Renal cortex interstitium (tissue), 11 donors: Measurements from ENCODE around the gene PHLPP1. TPM values are rescaled to one million over a fixed set of nuclear protein-coding genes. Genes with fewer than 3 reads are reported as not detected.
"Not testable (repeated sequence)": the region's sequence is repeated elsewhere in the genome, so short reads cannot be mapped to it uniquely, and the experiment has no call there.

Experiments
- DNase-seq, 11 donors: peaks; one replicate each; pipeline ENCODE4 v3.0.0-alpha.2; 2013; ENCODE audit warnings: low read depth in 9 of 11, low spot score in 4 of 11; ENCODE audit errors: extremely low read depth in 1 of 11
- polyA plus RNA-seq, 3 donors: library from polyadenylated mRNA; unstranded; fragments of 120-200 nt; gene quantifications; one replicate each; pipeline ENCODE4 v1.2.1, GENCODE V29; 2013; ENCODE audit not compliant: insufficient read length in 3 of 3

PHLPP1 gene
- polyA plus RNA-seq, 3 donors = 17.3 to 20.3 (median 18.8) TPM

DNA sequence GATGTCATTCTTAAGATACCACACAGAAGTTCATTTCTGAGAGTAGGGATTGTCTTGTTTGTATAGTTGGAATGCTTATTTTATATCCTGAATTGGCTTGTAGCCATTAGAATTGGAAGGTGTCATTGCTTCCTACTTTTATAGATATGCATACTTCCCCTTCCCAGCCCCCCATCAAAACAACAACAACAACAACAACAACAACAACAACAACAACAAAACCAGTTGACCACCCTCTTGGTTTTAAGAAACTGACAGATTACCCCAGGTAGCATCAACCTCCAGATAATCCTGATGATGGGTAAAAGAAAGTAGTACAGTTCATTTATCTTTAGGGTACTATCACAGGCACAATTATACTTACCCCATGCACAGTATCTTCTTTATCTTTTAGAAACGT lies 20.0 kb downstream of the PHLPP1 start:
- DNase-seq = no peak

DNA sequence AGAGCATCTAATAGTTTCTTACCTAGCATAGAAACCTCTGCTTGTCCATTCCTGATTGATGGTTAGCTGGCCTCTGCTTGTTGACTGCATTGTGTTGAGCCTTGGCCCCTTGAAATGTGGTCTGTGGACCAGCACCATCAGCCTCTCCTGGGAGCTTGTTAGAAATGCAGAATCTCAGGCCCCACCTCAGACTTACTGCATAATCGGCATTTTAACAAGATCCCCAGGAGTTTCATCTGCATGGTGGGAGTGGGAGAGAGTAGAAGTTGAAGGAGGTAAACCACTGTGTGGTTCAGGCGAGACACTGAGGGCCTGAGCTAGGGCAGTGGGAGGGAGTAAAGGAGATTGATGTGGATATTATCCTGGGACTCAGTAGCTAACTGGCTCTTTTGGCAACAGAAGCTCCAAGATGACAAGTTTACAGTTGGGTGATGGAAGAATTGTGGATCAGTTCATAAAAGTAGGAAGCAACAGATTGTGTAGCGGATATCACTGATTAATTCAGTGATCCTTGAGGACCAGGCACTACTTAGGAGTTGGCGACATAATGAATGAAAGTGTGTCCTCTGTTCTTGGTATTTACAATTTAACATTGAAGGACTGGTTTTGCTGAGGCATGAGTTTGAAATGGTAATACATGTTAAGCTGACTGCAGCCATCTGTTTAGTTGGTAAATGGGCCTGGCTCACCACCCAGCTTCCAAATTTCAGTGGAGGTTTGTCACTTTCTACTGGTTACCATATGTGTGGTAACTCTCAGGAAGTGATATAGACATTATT lies 20.9 kb downstream of the PHLPP1 start:
- no peak for DNase-seq

DNA sequence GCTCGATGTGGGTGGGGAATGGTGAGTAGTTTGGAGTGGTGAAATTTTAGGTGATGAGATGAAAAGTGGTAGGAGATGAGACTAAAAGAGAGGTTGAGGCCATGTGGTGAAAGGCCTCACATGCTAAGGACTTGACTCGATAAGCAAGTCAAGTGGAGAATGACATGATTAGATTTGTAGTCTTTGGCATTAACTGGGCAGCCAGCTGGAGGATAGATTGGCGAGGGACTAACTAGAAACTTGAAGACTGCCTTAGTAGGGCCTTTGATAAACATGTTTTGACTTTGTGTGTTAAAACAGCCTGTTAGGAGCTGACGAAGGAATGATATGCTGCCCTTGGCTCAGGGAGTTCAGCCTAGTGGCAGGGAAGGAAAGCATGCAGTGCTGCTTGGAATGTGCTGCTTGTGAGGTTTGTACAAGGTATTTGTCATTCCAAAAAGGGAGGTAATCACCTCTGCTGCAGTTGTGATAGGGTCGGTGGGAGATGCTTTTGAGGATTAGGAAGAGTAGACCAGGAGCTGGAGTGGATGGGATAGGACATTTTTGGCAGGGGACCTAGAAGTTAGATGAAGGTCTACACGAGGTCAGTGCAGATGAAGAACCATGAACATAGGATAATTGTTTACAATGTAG lies 22.0 kb downstream of the PHLPP1 start:
- DNase-seq = no peak

DNA sequence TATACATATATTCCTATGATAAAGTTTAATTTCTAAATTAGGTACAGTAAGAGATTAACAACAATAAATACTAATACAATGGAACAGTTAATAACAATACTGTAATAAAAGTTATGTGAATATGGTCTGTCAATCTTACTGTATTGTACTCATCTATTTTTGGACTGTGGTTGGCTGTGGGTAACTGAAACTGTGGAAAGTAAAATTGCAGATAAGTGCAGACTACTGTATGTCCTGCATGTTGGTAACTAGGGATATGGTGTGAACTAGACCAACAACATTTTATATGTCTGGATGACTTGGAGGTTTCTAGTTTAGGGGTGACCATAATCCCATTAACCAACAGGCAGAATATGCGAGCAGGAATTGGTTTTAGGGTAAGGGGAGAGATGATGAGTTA lies 23.3 kb downstream of the PHLPP1 start:
- no peak for DNase-seq

DNA sequence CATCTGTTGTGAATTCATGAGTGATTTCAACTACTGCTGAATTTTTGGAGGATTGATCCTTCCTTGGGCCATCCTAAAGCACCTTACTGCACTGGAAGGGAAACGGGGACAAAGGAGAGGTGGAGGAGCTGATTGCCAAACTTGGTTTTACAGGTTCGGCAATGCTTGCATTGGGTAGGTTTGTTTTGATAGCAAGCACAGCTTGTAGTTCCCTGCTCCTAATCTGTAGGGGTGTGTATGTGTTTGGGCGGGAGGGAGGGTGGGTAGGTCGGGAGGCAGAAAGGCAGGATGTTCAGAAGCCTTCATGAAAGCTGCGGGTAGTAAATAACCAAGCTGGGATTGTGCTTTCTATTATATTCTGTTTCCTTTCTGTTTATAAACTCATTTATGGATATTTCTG lies 24.6 kb downstream of the PHLPP1 start:
- no peak for DNase-seq

DNA sequence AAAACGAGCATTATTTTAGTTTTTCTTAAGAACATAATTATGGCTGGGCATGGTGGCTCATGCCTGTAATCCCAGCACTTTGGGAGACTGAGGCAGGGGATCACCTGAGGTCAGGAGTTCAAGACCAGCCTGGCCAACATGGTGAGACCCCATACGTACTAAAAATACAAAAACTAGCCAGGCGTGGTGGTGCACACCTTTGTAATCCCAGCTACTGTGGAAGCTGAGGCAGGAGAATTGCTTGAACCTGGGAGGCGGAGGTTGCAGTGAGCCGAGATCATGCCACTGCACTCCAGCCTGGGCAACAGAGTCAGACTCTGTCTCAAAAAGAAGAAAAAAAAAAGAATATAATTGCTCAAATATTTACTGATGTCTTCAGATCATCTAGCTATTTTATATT lies 25.3 kb downstream of the PHLPP1 start:
- DNase-seq = not testable (repeated sequence)

DNA sequence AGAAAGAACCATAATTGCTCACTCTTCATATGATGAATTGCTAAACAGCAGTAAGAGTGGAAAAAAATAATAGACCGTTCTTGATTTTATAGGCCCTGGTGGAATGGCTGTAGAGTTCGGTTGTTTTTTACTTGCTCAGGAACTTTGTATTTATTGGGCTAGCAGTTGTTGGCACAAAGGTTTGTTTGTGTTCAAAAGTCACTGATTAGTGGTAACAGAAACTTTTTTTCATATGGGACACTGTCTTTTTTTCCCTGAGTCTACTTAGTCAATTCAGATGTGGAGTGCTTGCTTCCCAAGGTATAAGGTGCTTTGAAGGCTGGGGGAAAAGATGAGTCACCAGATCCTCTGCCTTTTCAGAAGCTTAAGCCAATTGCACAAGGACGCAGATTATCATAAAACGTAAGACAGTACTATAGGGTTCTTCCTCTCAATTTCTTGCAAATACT lies 25.8 kb downstream of the PHLPP1 start:
- DNase-seq = no peak

DNA sequence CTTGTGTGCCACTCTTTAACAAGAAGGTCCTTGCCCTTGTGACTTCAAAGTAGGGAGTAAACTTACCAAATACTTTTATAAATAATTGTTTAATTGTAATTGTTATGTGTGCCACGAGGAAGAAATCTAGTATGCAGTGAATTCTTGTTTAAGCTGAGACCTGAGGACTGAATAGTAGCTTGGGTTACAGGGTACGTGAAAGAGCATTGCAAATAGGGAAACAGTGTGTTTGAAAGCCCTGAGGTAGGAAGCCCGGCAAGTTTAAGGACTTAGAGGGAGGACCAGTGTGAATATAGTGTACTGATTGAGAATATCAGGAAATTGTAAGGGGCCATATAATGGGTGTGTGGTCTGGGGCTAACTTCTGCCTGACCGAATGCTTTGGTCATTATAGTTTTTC lies 26.2 kb downstream of the PHLPP1 start:
- DNase-seq = no peak

DNA sequence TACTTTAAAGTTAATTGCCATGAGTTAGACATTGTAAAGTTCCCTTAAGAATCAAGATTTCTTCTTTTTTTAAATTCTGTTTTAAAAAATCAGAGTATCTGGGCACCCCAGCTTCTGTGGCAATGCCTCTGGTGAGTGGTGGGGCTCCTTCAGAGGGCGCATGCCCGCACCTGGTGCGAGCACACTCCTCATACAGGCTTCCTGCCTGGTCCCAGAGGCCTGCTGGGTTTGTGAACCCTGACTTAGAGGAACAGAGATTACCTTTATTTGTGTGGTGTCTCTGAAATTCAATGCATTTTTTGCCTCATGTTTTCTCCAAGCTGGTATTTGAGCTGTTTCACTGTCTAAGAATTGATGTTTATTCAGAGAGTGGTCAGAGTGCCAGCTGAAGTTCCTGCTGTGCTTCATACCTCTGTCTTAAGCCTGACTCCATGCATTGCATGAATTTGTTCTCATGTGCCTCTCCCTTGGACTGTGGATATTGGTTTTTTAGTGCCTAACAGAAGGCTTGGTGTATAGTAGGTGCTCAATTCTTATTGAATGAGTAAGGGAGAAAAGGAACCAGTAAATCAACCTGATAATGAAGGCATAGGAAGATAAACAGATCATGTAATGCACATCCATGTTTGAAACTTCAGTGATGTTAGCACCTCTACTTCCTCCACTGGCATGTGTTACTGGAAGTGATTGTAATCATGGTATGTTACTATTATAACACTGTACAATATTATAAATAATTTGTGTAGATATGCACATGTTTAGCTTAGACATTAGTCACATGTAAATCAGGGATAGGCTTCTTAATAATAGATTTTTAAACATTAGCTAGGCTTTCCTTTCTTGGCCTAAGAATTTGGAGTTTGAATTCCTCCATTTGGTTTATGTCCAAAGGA lies 29.0 kb downstream of the PHLPP1 start:
- DNase-seq = no peak

DNA sequence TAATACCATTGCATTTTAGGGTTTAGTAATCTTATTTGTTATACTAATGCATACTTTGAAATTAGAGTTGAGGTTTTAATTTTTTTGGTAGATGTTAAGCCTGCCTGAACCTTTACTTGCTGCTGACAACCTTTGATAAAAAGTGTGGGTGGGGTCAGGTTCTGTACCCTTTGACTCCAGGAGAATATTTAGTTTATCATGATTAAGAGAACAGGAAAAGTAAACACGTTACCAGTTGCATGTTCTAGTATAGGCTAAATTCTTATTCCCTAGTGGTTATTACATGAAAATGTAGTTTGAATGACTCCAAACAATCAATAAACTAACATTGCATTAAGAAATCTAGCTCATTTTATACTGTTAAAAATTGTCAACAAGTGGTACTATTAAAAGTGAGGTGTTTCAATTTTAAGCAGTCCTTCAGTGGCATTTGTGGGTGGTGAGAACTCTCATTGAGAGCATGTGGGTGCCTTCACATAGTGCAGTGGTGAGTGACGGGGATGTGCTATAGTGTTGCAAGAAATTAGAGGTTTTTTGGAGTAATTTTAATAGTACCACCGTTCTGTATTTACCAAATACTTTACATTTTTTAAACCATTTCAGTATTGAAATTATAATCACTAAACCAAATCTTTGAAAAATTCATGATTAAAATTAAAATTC lies 29.9 kb downstream of the PHLPP1 start:
- DNase-seq = no peak

DNA sequence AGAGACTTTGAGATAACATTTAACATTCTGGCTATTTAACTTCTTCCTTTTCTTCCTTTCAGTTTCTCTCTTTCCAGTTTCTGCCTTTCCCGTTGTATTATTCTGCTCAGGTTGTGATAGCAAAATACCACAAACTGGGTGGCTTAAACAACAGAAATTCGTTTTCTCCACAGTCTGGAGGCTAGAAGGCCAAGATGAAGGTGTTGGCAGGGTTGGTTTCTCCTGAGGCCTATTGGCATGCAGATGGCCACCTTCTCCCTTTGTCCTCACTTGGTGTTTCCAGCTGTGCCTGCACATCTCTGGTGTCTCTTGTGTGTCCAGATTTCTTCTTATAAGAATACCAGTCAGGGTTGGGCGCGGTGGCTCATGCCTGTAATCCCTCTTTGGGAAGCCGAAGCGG lies 34.0 kb downstream of the PHLPP1 start:
- no peak for DNase-seq

DNA sequence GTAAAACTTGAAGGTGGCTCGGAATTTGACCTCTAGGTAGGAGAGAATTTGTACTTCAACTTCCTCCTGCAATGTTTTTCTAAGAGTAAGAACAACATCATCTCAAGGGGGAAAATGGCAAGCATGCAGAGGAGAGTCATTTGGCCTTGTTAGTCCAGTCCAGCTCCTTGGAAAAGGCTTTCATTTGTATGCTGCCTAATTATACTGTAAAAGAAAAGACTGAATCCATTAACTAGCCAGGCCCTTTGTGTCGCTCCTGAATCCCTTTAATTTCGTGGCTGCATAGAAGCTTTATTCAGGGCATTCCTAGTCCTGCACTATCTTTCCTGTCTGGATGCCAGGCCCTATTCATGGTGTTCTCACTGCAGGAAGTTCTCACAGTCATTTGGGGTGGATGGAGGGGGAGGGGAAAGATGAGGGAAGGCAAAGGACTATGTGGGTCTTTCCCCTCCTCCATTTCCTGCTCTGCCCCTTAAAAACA lies 36.0 kb downstream of the PHLPP1 start:
- peak in 3 of 11 donors; percentile 17 to 43 (median 26) for DNase-seq

DNA sequence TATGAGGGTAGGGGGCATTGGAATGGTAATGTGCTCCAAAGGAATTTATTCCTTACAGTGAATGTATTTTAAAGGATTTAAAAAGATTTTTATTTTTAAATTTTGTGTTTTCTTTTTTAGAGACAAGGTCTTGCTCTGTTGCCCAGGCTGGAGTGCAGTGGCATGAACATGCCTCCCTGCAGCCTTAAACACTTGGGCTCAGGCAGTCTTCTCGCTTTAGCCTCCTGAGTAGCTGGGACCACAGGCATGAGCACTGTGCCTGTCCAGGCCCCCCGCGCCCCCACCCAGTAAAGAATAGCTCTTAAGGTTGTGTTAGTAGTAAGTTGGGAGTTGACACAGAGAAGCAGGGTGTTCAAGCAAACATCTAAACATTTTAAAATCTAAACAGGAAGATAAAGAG lies 36.6 kb downstream of the PHLPP1 start:
- no peak for DNase-seq

DNA sequence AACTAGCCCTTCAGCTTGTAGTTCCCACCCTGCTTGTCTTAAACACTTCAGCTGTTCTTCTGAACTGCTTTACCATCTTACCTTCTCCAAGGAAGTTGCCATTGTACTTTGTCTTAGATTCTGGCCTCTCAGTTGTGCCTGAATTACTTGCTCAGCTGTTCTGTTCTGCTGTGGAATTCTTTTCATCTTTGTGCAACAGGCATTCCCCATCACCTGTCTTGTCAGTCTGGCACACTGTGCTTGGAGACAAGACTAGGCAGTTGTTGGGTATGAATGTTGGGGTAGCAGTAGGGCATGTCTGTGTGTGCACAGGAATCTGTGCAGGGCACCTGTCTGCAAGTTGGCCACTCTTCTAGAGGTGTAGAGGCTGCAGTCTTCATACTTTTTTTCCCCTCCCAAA lies 38.7 kb downstream of the PHLPP1 start:
- DNase-seq = no peak

DNA sequence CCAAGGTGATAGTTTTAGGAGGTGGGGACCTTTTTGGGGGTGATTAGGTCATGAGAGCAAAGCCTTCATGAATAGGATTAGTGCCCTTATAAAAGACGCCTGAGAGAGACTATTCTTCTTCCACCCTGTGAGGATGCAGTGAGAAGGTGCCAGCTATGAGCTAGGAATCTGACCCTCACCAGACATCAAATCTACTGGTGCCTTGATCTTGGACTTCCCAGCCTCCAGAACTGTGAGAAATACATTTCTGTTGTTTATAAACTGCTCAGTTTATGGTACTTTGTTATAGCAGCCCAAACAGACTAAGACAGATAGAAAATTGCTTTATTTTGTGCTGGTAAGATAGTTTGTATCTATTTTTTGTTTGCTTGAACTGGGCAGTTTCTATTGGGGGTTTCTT lies 40.1 kb downstream of the PHLPP1 start:
- DNase-seq = no peak

DNA sequence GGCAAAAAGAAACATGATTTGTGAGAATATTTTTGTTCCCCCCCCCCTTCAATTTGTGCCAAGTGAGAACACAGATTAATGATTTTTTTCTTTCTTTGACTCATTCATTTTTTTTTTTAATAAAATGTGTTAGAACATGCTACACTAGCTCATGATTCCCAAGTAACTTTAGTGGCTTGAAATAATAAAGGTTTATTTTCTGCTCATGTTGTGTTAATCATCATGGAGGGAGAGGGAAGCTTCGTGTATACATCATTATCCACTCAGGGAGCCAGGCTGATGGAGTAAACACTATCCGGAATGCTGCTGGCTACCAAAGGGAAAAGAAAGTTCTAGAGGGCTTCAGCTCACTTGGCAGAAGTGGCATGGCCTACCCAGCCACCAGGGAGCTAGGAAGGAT lies 40.6 kb downstream of the PHLPP1 start:
- no peak for DNase-seq

DNA sequence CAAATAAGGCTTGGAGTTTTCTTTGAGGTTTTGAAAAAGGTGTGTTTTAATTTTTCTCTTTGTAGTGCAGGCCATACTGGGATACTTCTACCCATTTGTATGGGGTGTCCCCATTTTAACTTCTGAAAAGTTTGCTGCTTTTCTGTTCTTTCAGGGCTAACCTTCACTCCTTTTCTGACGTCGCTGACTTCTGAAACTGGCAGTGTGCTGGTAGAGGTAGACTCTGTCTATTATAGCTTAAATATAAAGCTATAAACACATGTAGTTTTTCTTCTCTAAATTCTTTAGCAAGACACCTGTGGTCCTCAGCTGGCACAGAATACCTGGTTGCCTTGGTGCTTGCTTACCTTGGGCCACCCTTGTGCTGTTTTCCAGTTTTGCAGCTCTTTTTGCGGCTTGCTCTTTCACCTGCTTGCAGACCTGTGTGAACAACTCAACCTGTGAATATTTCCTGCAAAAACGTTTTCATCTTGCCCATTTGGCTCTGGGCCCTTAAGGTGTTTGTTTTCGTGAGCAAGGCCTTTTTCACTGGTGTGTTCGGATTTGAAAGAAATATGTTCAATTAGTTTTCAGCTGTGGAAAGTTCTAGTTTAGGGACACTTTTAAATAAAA lies 42.2 kb downstream of the PHLPP1 start:
- DNase-seq = no peak

DNA sequence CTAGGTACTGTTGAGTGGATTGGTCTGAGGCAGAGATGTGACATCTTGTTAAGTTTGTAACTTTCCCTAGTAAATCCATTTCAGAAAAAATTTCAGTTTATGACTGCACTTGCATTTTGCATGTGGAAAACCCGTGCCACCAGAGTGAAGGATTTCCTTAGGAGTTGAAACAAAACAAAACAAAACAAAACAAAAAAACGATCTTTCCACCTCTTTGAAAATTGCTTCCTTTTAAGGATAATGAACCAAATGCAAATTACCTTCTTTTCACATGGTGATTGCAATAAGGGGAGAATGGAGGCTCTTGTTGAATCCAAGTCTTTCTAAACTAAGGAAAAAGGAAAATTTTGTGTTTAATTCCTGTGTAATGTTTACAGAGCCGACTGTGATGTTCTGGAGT lies 43.2 kb downstream of the PHLPP1 start:
- DNase-seq = no peak
